Prostate gland (tissue), 2 donors: ENCODE measurements around the gene GOLT1A. TPM values are rescaled to one million over a fixed set of nuclear protein-coding genes. Genes with fewer than 3 reads are reported as not detected.

Source experiments
- DNase-seq: peaks from one replicate; pipeline ENCODE4 v3.0.0-alpha.2; 2019; ENCODE audit warnings: low spot score
- H3K27ac ChIP-seq, 2 donors: fragments of 200-600 bp; sonication (generic); 2 replicates each; pipeline ENCODE4 v1.5.1; 2017 to 2019
- H3K27me3 ChIP-seq: fragments of 200-600 bp; sonication (generic); replicated peaks from 2 replicates; pipeline ENCODE4 v1.5.1; 2019; ENCODE audit not compliant: insufficient read depth
- H3K36me3 ChIP-seq, 2 donors: fragments of 200-600 bp; sonication (generic); 1 replicate in 1 of 2; 2 replicates in 1 of 2; pipeline versions ENCODE4 v1.5.1 to v1.8.1; 2017 to 2019
- H3K4me1 ChIP-seq: fragments of 200-600 bp; sonication (generic); replicated peaks from 2 replicates; pipeline ENCODE4 v1.5.1; 2019
- H3K4me3 ChIP-seq, 2 donors: fragments of 200-600 bp; sonication (generic); 2 replicates each; pipeline ENCODE4 v1.5.1; 2017 to 2019
- H3K9me3 ChIP-seq: fragments of 200-600 bp; sonication (generic); 2 replicates; pipeline ENCODE4 v1.5.1; 2017
- POLR2A ChIP-seq: fragments of 450-650 bp; IDR thresholded peaks from one replicate; pipeline ENCODE4 v1.6.1; 2016; ENCODE audit warnings: antibody characterized with exemption, mild to moderate bottlenecking
- POLR2AphosphoS5 ChIP-seq: sonication (generic); formaldehyde crosslinking; IDR thresholded peaks from one replicate; pipeline ENCODE4 v1.6.1; 2017; ENCODE audit warnings: antibody characterized with exemption
- WGBS: methylation state at CpG from one replicate; pipeline ENCODE4 v1.1.5; 2018; 5-methylcytosine and 5-hydroxymethylcytosine counted together
- intact Hi-C: fragments of 100-400 bp; cut with DNase I; formaldehyde crosslinking; loops from one replicate; pipeline ENCODE4 v1.14.2; 2022
- total RNA-seq, 2 donors: library from RNA; depleted of rRNA; stranded (reverse); fragments of >200 nt; gene quantifications; one replicate each; pipeline ENCODE4 v1.1.0, GENCODE V29; 2016
- TF ChIP-seq, protein P1 (sequence below), 4 experiments: fragments of 200-600 bp in 2 of 4; fragments of 450-650 bp in 2 of 4; sonication (generic) in 2 of 4; IDR thresholded peaks; 1 replicate in 3 of 4; 2 replicates in 1 of 4; pipeline ENCODE4 v1.5.1; 2016 to 2019; ENCODE audit warnings: antibody characterized with exemption in 4 of 4, mild to moderate bottlenecking in 2 of 4, moderate library complexity in 2 of 4

The GOLT1A gene
- total RNA-seq, 2 donors from 2014 or later: 3.0 to 3.6 TPM

DNA sequence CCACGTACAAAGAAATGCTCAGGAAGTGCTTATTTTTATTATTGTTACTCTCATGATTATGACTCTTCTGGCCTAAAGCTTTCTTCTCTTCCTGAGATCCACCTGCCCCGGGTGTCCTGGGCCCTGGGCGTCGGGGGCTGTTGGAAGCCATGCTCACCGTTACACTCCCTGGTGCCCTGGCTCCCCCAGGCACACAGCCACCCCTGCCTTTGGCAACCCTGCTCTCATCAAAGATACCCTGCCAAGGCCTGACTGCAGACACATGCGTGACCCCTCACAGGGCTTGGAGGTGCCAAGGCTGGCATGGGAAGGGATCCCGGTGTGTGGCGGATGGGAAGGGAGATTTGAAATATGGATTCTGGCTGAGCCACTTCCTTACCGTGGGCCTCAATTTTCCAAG lies 14.2 kb downstream of the GOLT1A start:
- Histone ChIP-seq H3K27me3 (no peaks in the 10 kb centered on the region), H3K27ac (peak overlapping the region in 1 of 2 donors; percentile 43), H3K4me1 (peaks cover 8% of the 10 kb centered on the region), H3K36me3 (no peaks in the 10 kb centered on the region), H3K4me3 (no peak overlapping the region), H3K9me3 (no peaks in the 10 kb centered on the region)
- TF ChIP-seq, protein P1, sequence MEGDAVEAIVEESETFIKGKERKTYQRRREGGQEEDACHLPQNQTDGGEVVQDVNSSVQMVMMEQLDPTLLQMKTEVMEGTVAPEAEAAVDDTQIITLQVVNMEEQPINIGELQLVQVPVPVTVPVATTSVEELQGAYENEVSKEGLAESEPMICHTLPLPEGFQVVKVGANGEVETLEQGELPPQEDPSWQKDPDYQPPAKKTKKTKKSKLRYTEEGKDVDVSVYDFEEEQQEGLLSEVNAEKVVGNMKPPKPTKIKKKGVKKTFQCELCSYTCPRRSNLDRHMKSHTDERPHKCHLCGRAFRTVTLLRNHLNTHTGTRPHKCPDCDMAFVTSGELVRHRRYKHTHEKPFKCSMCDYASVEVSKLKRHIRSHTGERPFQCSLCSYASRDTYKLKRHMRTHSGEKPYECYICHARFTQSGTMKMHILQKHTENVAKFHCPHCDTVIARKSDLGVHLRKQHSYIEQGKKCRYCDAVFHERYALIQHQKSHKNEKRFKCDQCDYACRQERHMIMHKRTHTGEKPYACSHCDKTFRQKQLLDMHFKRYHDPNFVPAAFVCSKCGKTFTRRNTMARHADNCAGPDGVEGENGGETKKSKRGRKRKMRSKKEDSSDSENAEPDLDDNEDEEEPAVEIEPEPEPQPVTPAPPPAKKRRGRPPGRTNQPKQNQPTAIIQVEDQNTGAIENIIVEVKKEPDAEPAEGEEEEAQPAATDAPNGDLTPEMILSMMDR (IDR thresholded peaks at IDR 0.05): no peak
- TF ChIP-seq POLR2A (no peak), POLR2AphosphoS5 (no peak)
- 69% methylated on average over 9 of the region's 9 CpGs for whole genome bisulfite sequencing
- intact Hi-C loops: no loop called here
- no peak for DNase-seq

DNA sequence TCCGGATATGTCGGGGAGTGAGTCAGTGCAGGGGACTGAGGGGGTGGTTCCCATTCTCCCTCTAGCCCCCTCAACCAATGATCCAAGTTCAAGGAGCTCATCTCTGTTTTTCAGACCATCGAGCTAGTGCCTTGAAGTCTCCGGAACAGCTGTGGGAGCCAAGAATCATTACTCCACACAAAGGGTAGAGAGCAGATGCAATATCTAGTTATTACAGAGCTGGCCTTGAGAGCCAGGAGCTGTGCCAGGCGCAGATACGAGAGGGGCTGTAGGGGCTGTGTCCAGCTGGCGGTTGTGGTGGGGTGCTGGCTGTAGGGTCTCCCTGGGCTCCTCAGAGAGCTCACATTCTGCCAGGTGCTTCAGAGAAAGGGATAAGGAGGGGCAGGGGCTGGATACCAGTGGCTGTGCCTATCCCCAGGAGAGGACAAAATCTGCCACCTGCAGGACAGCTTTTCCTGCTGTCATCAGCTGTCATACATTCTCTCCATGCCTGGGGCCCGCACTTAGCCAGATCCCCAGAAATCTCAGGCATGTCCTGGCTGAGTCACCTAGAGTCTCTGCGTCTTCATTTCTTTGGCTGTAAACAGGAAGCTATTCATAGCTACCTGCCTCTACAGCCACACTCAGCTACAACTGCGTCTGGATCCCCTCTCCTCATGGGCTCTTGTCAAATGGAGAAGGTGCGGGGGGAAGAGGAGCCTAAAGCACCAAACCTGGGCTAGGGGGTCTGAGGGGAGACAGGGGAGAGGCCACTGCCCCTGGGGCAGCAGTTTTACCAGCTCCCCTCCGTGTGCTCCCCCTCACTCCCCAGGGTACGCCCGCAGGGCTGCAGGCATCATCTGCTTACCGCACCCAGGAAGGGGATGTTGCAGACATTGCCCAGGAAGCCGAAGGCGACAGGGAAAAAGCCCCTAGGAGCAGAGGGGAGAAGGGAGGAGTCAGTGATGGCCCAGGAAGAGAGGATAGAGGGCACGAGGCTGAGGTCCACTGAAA lies 15.1 kb downstream of the GOLT1A start:
- Histone ChIP-seq H3K4me3 (no peak overlapping the region), H3K9me3 (no peaks in the 10 kb centered on the region), H3K27me3 (no peaks in the 10 kb centered on the region), H3K36me3 (no peaks in the 10 kb centered on the region), H3K27ac (peak overlapping the region; percentile 43 to 60), H3K4me1 (peaks cover 8% of the 10 kb centered on the region)
- intact Hi-C loops: no loop called here
- TF ChIP-seq, protein P1 (IDR thresholded peaks at IDR 0.05): peak in 2 of 4 experiments; percentile 31 to 40
- TF ChIP-seq POLR2A (peak; percentile 52), POLR2AphosphoS5 (peak; percentile 77)
- WGBS: 49% methylated on average over 18 of the region's 18 CpGs
- DNase-seq: peak; percentile 75

DNA sequence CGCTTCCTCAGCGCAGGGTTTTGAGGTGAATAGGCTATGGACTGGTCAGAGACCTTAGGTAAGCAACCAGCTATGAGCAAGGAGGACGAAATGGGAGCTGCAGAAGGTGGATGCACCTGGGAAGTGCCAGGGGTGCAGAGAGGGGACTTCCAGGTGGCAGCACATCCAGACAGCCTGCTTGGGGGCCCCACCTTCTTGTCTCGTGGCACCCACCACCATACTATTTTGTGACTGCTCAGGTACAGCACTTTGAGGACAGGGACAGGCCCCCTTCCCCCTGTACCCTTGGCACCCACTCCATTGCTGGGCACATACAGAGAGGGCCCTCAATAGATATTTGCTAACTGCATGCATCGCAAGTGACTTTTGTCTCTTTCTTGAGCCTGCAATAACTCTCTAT lies 16.7 kb downstream of the GOLT1A start:
- intact Hi-C loops: no loop called here
- DNase-seq: no peak
- Histone ChIP-seq H3K4me1 (peaks cover 8% of the 10 kb centered on the region), H3K4me3 (no peak overlapping the region), H3K27ac (no peak overlapping the region), H3K36me3 (no peaks in the 10 kb centered on the region), H3K9me3 (no peaks in the 10 kb centered on the region), H3K27me3 (no peaks in the 10 kb centered on the region)
- 83% methylated on average over 5 of the region's 5 CpGs for WGBS
- TF ChIP-seq POLR2A (no peak), POLR2AphosphoS5 (no peak)
- TF ChIP-seq, protein P1 (IDR thresholded peaks at IDR 0.05): no peak

DNA sequence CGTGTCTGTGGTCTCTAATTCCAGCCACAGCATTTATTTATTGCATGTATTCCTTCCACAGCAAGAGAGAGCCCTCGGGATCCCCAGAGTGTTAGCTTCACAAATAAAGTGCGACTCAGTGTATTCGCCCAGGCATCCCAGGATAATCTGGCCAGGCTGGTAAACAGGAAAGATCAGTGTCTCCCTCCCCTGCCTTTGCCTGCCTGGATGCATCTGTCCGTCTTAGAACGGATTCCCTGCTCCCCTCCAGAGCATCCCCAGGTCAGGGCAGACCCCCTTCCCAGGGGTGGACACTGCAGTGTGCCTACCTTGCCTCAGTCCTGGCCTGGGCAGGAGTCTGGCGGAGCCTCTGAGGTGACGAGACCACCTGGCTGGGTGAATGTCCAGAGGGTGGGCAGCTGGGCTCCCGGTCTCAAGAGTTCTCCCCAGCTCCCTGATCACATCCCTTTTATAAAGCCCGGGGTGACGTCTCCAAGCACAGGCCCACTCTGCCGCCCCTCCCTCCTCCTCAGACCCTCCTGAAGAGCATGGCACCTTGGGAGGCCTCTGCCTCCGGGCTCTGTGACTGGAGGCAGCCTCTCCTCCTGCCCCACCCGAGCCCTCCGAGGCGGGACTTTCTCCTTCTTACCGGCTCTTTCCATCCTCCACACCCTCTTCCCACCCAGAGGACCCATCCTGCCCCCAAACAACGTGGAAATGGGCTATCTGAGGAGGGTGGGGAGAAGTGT lies 17.6 kb downstream of the GOLT1A start, which contains the start of gene KISS1:
KISS1 (minus strand) TSS at position 424 of the 728 bp plus-strand sequence. CDS start 3,615 bp downstream, outside the sequence.
- Histone ChIP-seq H3K4me1 (peaks cover 8% of the 10 kb centered on the region), H3K27me3 (no peaks in the 10 kb centered on the region), H3K27ac (no peak within 1 kb of the TSS), H3K9me3 (no peaks in the 10 kb centered on the region), H3K36me3 (no peaks in the 10 kb centered on the region), H3K4me3 (no peak within 1 kb of the TSS)
- 53% methylated on average over 18 of the region's 18 CpGs for WGBS
- TF ChIP-seq POLR2A (no peak), POLR2AphosphoS5 (no peak)
- TF ChIP-seq, protein P1 (IDR thresholded peaks at IDR 0.05): no peak
- intact Hi-C loops: no loop called here
- DNase-seq: peak; percentile 31
